Measurements from ENCODE around the gene BRCA2. TPM values are rescaled to one million over a fixed set of nuclear protein-coding genes. Genes with fewer than 3 reads are reported as not detected.

BRCA2 gene
- total RNA-seq, 1 experiment from 2014 or later = 29.8 TPM

GRCh38 chr13:32415019-32415418 is 99.7 kb downstream of the BRCA2 start:
- Histone ChIP-seq H3K4me1 (no peaks in the 10 kb centered on the region), H3K4me3 (ENCODE audit: low read depth, low read length) (no peak overlapping the region), H3K27me3 (replicated peaks; ENCODE audit: control insufficient read depth, insufficient read depth, low read length) (no peaks in the 10 kb centered on the region), H3K36me3 (ENCODE audit: control insufficient read depth, insufficient read depth, low read length) (no peaks in the 10 kb centered on the region; the same call in 1 of the 2 replicates), H3K9me3 (peaks cover 15% of the 10 kb centered on the region; the same call in 1 of the 2 replicates)
- POLR2A ChIA-PET = no interaction called here
- no peak overlapping the region for H3K27ac Mint-ChIP-seq (ENCODE audit: unreplicated experiment)
- TF ChIP-seq CTCF (IDR thresholded peaks at IDR 0.05; ENCODE audit: insufficient read depth in 1 of 2, low read depth in 1 of 2, low read length in 1 of 2, severe bottlenecking in 1 of 2, unreplicated experiment in 1 of 2) = peak; percentile 43 to 60
- H3K4me1 Mint-ChIP-seq (ENCODE audit: low read depth, unreplicated experiment) = peaks cover 12% of the 10 kb centered on the region
- peaks cover 15% of the 10 kb centered on the region for H3K9me3 Mint-ChIP-seq (ENCODE audit: unreplicated experiment)
- CTCF ChIA-PET = no interaction called here
- peaks cover 7% of the 10 kb centered on the region for H3K36me3 Mint-ChIP-seq (ENCODE audit: insufficient read depth, unreplicated experiment)
- peak; percentile 40 to 49 for DNase-seq
- intact Hi-C loops (cut with micrococcal nuclease; ENCODE audit: unreplicated experiment) = no loop called here
- no peaks in the 10 kb centered on the region for H3K27me3 Mint-ChIP-seq (ENCODE audit: insufficient read depth, unreplicated experiment)
- no peak overlapping the region for H3K4me3 Mint-ChIP-seq (ENCODE audit: unreplicated experiment)
- BruUV-seq (replicated peaks) = no TSS peak

- Histone ChIP-seq H3K27me3 (replicated peaks; ENCODE audit: control insufficient read depth, insufficient read depth, low read length) (no peaks in the 10 kb centered on the region), H3K9me3 (peaks cover 15% of the 10 kb centered on the region; the same call in 1 of the 2 replicates), H3K4me3 (ENCODE audit: low read depth, low read length) (no peak overlapping the region), H3K36me3 (ENCODE audit: control insufficient read depth, insufficient read depth, low read length) (no peaks in the 10 kb centered on the region; the same call in 1 of the 2 replicates), H3K4me1 (no peaks in the 10 kb centered on the region)
- BruUV-seq (replicated peaks) = no TSS peak
- no peak overlapping the region for H3K27ac Mint-ChIP-seq (ENCODE audit: unreplicated experiment)
- H3K4me1 Mint-ChIP-seq (ENCODE audit: low read depth, unreplicated experiment) = peaks cover 7% of the 10 kb centered on the region
- peaks cover 15% of the 10 kb centered on the region for H3K9me3 Mint-ChIP-seq (ENCODE audit: unreplicated experiment)
- DNase-seq = no peak
- intact Hi-C loops (cut with micrococcal nuclease; ENCODE audit: unreplicated experiment) = no loop called here
- ChIA-PET POLR2A (no interaction called here), CTCF (no interaction called here)
- no peak overlapping the region for H3K4me3 Mint-ChIP-seq (ENCODE audit: unreplicated experiment)
- no peak for TF ChIP-seq CTCF (IDR thresholded peaks at IDR 0.05; ENCODE audit: insufficient read depth in 1 of 2, low read depth in 1 of 2, low read length in 1 of 2, severe bottlenecking in 1 of 2, unreplicated experiment in 1 of 2)
- peaks cover 10% of the 10 kb centered on the region for H3K36me3 Mint-ChIP-seq (ENCODE audit: insufficient read depth, unreplicated experiment)
- no peaks in the 10 kb centered on the region for H3K27me3 Mint-ChIP-seq (ENCODE audit: insufficient read depth, unreplicated experiment)
These were observed 102.7 kb downstream of the BRCA2 start for GRCh38 chr13:32417995-32418394.

- no peak for DNase-seq
- peaks cover 15% of the 10 kb centered on the region for H3K9me3 Mint-ChIP-seq (ENCODE audit: unreplicated experiment)
- no peak overlapping the region for H3K4me3 Mint-ChIP-seq (ENCODE audit: unreplicated experiment)
- Histone ChIP-seq H3K27me3 (replicated peaks; ENCODE audit: control insufficient read depth, insufficient read depth, low read length) (no peaks in the 10 kb centered on the region), H3K36me3 (ENCODE audit: control insufficient read depth, insufficient read depth, low read length) (no peaks in the 10 kb centered on the region; the same call in 1 of the 2 replicates), H3K9me3 (peaks cover 15% of the 10 kb centered on the region; the same call in 1 of the 2 replicates), H3K4me1 (no peaks in the 10 kb centered on the region), H3K4me3 (ENCODE audit: low read depth, low read length) (no peak overlapping the region)
- H3K36me3 Mint-ChIP-seq (ENCODE audit: insufficient read depth, unreplicated experiment) = peaks cover 10% of the 10 kb centered on the region
- CTCF ChIA-PET = no interaction called here
- H3K4me1 Mint-ChIP-seq (ENCODE audit: low read depth, unreplicated experiment) = peaks cover 20% of the 10 kb centered on the region
- no peak for TF ChIP-seq CTCF (IDR thresholded peaks at IDR 0.05; ENCODE audit: insufficient read depth in 1 of 2, low read depth in 1 of 2, low read length in 1 of 2, severe bottlenecking in 1 of 2, unreplicated experiment in 1 of 2)
- intact Hi-C loops (cut with micrococcal nuclease; ENCODE audit: unreplicated experiment) = loop anchor here (10.0 kb wide), 1 partner anchor 395 kb away; no protein-coding TSS in a partner anchor
- no peak overlapping the region for H3K27ac Mint-ChIP-seq (ENCODE audit: unreplicated experiment)
- POLR2A ChIA-PET = no interaction called here
- BruUV-seq (replicated peaks) = no TSS peak
- H3K27me3 Mint-ChIP-seq (ENCODE audit: insufficient read depth, unreplicated experiment) = no peaks in the 10 kb centered on the region
These were observed 104.6 kb downstream of the BRCA2 start for GRCh38 chr13:32419862-32420261.
